ENCODE measurements around the gene CPXM1.
A peak's percentile ranks its signal among the peaks of the same experiment; 100 is the strongest.
"Not testable (repeated sequence)": the region's sequence is repeated elsewhere in the genome, so short reads cannot be mapped to it uniquely, and the experiment has no call there.

Gene CPXM1

GRCh38 chr20:2800521-2801285 is at the start of gene CPXM1:
Gene CPXM1 (minus strand): TSS chr20:2800627. CDS start chr20:2800572, 55 bp downstream.
- peak; percentile 74 for DNase-seq

- peak; percentile 3 for DNase-seq
Measured at GRCh38 chr20:2849529-2849928, 49.1 kb upstream of the CPXM1 start.

GRCh38 chr20:2847802-2848201 is 47.4 kb upstream of the CPXM1 start:
- no peak for DNase-seq

GRCh38 chr20:2846698-2847097 is 46.3 kb upstream of the CPXM1 start:
- DNase-seq = no peak

GRCh38 chr20:2845607-2846006 is 45.2 kb upstream of the CPXM1 start:
- DNase-seq = no peak

GRCh38 chr20:2840967-2841531 is 40.6 kb upstream of the CPXM1 start:
- DNase-seq = peak; percentile 78

- peak; percentile 94 for DNase-seq
Measured at GRCh38 chr20:2840138-2840966, 39.9 kb upstream of the CPXM1 start, which contains the start of the genes PCED1A and VPS16. Gene PCED1A (minus strand): TSS chr20:2840655. CDS start chr20:2839912, 743 bp downstream. Gene VPS16 (plus strand): TSS chr20:2840745. CDS start chr20:2840775, 30 bp downstream.

GRCh38 chr20:2839732-2840137 is 39.3 kb upstream of the CPXM1 start:
- DNase-seq = no peak

GRCh38 chr20:2838847-2839671 is 38.6 kb upstream of the CPXM1 start:
- peak; percentile 52 for DNase-seq

- DNase-seq = peak; percentile 46
Measured at GRCh38 chr20:2838170-2838797, 37.9 kb upstream of the CPXM1 start.

GRCh38 chr20:2837221-2837960 is 37.0 kb upstream of the CPXM1 start:
- DNase-seq = peak; percentile 46

- no peak for DNase-seq
Measured at GRCh38 chr20:2836035-2836434, 35.6 kb upstream of the CPXM1 start.

- no peak for DNase-seq
Measured at GRCh38 chr20:2835331-2835796, 34.9 kb upstream of the CPXM1 start.

- DNase-seq = no peak
Measured at GRCh38 chr20:2834401-2835110, 34.1 kb upstream of the CPXM1 start.

GRCh38 chr20:2833761-2834160 is 33.3 kb upstream of the CPXM1 start:
- DNase-seq = no peak

GRCh38 chr20:2831206-2831605 is 30.8 kb upstream of the CPXM1 start:
- DNase-seq = not testable (repeated sequence)

- peak; percentile 17 for DNase-seq
Measured at GRCh38 chr20:2829376-2829775, 28.9 kb upstream of the CPXM1 start.

- no peak for DNase-seq
Measured at GRCh38 chr20:2826655-2827054, 26.2 kb upstream of the CPXM1 start.

GRCh38 chr20:2825761-2826160 is 25.3 kb upstream of the CPXM1 start:
- DNase-seq = no peak

- peak; percentile 54 for DNase-seq
Measured at GRCh38 chr20:2822073-2822472, 21.6 kb upstream of the CPXM1 start.
